ENCODE data around the gene SLC25A12.

DNA sequence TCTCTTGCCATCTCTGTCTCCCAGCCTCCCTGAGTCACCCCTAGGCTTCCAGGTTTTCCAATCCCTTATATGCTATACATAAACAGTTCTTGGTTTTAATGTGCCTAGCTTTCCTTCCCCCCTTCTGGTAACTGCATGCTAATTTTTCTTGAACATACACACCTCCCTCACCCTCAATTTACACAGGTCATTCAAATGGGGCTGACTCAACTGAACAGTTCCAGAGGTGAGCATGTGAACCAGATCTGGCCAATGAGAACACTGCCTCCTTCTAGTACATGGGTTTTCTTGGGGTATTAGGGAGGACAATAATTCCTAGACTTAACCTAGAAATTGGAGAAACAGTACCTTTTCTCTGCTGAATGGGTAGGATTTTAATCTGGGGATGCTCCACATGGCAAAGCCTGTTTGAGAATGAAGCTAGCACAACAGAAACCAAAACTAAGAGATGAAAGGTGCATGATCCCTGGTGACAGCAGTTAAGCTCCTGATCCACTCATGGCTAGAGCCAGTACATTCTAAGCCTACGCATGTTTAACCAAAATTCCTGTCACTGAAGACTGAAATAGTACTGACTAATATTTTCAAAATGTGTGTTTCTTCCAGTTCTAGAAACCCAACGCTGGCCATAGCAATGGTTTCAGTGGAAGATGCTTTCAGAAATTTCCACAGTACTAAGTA is 11.8 kb downstream of the SLC25A12 start:
- TF ChIP-seq POLR2A (IDR thresholded peaks at IDR 0.05; ENCODE audit: low read length): no peak
- no peak for TF ChIP-seq GATA1 (IDR thresholded peaks at IDR 0.05; ENCODE audit: low read depth, low read length)

All from erythroblast (primary cell).